ENCODE measurements around the gene CLEC4A. TPM values are rescaled to one million over a fixed set of nuclear protein-coding genes. Genes with fewer than 3 reads are reported as not detected.
"Not testable (repeated sequence)": the region's sequence is repeated elsewhere in the genome, so short reads cannot be mapped to it uniquely, and the experiment has no call there.

Gene CLEC4A
- total RNA-seq, 1 donor from 2014 or later: 0.36 TPM

- no peak for DNase-seq (ENCODE audit: low spot score, unreplicated experiment)
- Mint-ChIP-seq H3K9me3 (ENCODE audit: low read depth) (no peaks in the 10 kb centered on the region), H3K4me1 (ENCODE audit: low read depth) (peaks cover 9% of the 10 kb centered on the region), H3K4me3 (ENCODE audit: low read depth) (no peak overlapping the region), H3K27me3 (no peaks in the 10 kb centered on the region), H3K27ac (no peak overlapping the region), H3K36me3 (ENCODE audit: insufficient read depth) (peaks cover 19% of the 10 kb centered on the region)
- no peak for TF ChIP-seq CTCF (IDR thresholded peaks at IDR 0.05; ENCODE audit: unreplicated experiment)
Measured at GRCh38 chr12:8088574-8088973, 34.8 kb upstream of the CLEC4A start.

GRCh38 chr12:8089277-8089676, 34.1 kb upstream of the CLEC4A start:
- not testable (repeated sequence) for H3K27me3 Mint-ChIP-seq; H3K9me3 Mint-ChIP-seq (ENCODE audit: low read depth); H3K4me1 Mint-ChIP-seq (ENCODE audit: low read depth); DNase-seq (ENCODE audit: low spot score, unreplicated experiment); H3K4me3 Mint-ChIP-seq (ENCODE audit: low read depth); H3K27ac Mint-ChIP-seq
- peaks cover 22% of the 10 kb centered on the region for H3K36me3 Mint-ChIP-seq (ENCODE audit: insufficient read depth)

GRCh38 chr12:8089716-8090115, 33.7 kb upstream of the CLEC4A start:
- Mint-ChIP-seq H3K27me3 (no peaks in the 10 kb centered on the region), H3K4me3 (ENCODE audit: low read depth) (no peak overlapping the region), H3K9me3 (ENCODE audit: low read depth) (no peaks in the 10 kb centered on the region), H3K27ac (no peak overlapping the region), H3K36me3 (ENCODE audit: insufficient read depth) (peaks cover 25% of the 10 kb centered on the region), H3K4me1 (ENCODE audit: low read depth) (peaks cover under 1% of the 10 kb centered on the region)
- DNase-seq (ENCODE audit: low spot score, unreplicated experiment): no peak
- TF ChIP-seq CTCF (IDR thresholded peaks at IDR 0.05; ENCODE audit: unreplicated experiment): no peak

GRCh38 chr12:8093291-8093690, 30.1 kb upstream of the CLEC4A start:
- DNase-seq (ENCODE audit: low spot score, unreplicated experiment): no peak
- Mint-ChIP-seq H3K9me3 (ENCODE audit: low read depth) (no peaks in the 10 kb centered on the region), H3K4me1 (ENCODE audit: low read depth) (no peaks in the 10 kb centered on the region), H3K27ac (no peak overlapping the region), H3K36me3 (ENCODE audit: insufficient read depth) (peaks cover 47% of the 10 kb centered on the region), H3K27me3 (no peaks in the 10 kb centered on the region), H3K4me3 (ENCODE audit: low read depth) (no peak overlapping the region)
- TF ChIP-seq CTCF (IDR thresholded peaks at IDR 0.05; ENCODE audit: unreplicated experiment): no peak

- no peaks in the 10 kb centered on the region for H3K27me3 Mint-ChIP-seq
- H3K9me3 Mint-ChIP-seq (ENCODE audit: low read depth): no peaks in the 10 kb centered on the region
- no peak for TF ChIP-seq CTCF (IDR thresholded peaks at IDR 0.05; ENCODE audit: unreplicated experiment)
- no peak overlapping the region for H3K27ac Mint-ChIP-seq
- H3K36me3 Mint-ChIP-seq (ENCODE audit: insufficient read depth): peaks cover 51% of the 10 kb centered on the region
- H3K4me1 Mint-ChIP-seq (ENCODE audit: low read depth): no peaks in the 10 kb centered on the region
- no peak for DNase-seq (ENCODE audit: low spot score, unreplicated experiment)
- H3K4me3 Mint-ChIP-seq (ENCODE audit: low read depth): no peak overlapping the region
Measured at GRCh38 chr12:8096281-8096915, 27.0 kb upstream of the CLEC4A start.

GRCh38 chr12:8099235-8099634, 24.2 kb upstream of the CLEC4A start:
- H3K27me3 Mint-ChIP-seq: no peaks in the 10 kb centered on the region
- H3K36me3 Mint-ChIP-seq (ENCODE audit: insufficient read depth): peaks cover 48% of the 10 kb centered on the region
- TF ChIP-seq CTCF (IDR thresholded peaks at IDR 0.05; ENCODE audit: unreplicated experiment): no peak
- H3K4me1 Mint-ChIP-seq (ENCODE audit: low read depth): no peaks in the 10 kb centered on the region
- no peak overlapping the region for H3K4me3 Mint-ChIP-seq (ENCODE audit: low read depth)
- H3K27ac Mint-ChIP-seq: no peak overlapping the region
- no peak for DNase-seq (ENCODE audit: low spot score, unreplicated experiment)
- peaks cover 10% of the 10 kb centered on the region for H3K9me3 Mint-ChIP-seq (ENCODE audit: low read depth)

All from progenitor cell of endocrine pancreas (in vitro differentiated cells).